GM12801 (cell line): ENCODE results near the gene HADH.

ENCODE experiments used
- TF ChIP-seq, protein P1 (sequence below): IDR thresholded peaks from one replicate; pipeline ENCODE4 v1.5.1; 2011; ENCODE audit warnings: control low read depth; ENCODE audit not compliant: insufficient read length; ENCODE audit errors: extremely low read depth

The HADH gene

DNA sequence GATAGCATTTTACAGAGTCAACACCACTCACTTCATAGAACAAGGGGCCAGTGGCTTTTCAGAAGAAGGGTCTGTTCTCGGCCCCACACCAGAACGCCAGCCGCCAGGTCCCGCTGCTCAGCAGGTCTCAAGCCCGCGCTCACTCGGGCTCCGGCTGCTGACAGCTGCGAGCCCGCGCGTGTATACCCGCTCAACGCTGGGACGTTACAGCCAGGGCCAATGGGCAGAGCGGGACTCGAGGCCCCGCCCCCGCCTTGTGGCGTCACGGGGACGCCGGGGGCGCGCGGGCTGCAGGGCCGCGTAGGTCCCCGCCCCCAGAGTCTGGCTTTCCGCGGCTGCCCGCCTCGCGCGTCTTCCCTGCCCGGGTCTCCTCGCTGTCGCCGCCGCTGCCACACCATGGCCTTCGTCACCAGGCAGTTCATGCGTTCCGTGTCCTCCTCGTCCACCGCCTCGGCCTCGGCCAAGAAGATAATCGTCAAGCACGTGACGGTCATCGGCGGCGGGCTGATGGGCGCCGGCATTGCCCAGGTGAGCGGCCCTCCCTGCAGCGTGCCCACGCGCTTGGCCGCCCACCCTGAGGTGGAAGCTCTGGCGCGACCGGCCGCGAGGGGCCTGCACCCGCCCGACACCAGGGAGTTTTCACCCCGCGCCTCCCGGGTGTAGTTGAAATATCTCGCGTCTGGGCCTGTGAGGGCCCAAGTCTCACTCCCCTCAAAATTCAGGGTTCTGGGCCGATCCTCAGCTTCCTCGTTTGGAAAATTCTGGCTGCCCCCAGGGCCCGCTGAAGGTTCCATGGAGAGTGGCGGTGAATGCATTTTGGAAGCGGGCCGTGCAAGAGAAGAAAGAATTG lies at the start of gene HADH:
TSS of gene HADH (plus strand) at position 353 of the 850 bp plus-strand sequence. CDS start at position 397, 44 bp downstream.
- TF ChIP-seq, protein P1, sequence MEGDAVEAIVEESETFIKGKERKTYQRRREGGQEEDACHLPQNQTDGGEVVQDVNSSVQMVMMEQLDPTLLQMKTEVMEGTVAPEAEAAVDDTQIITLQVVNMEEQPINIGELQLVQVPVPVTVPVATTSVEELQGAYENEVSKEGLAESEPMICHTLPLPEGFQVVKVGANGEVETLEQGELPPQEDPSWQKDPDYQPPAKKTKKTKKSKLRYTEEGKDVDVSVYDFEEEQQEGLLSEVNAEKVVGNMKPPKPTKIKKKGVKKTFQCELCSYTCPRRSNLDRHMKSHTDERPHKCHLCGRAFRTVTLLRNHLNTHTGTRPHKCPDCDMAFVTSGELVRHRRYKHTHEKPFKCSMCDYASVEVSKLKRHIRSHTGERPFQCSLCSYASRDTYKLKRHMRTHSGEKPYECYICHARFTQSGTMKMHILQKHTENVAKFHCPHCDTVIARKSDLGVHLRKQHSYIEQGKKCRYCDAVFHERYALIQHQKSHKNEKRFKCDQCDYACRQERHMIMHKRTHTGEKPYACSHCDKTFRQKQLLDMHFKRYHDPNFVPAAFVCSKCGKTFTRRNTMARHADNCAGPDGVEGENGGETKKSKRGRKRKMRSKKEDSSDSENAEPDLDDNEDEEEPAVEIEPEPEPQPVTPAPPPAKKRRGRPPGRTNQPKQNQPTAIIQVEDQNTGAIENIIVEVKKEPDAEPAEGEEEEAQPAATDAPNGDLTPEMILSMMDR: no peak

DNA sequence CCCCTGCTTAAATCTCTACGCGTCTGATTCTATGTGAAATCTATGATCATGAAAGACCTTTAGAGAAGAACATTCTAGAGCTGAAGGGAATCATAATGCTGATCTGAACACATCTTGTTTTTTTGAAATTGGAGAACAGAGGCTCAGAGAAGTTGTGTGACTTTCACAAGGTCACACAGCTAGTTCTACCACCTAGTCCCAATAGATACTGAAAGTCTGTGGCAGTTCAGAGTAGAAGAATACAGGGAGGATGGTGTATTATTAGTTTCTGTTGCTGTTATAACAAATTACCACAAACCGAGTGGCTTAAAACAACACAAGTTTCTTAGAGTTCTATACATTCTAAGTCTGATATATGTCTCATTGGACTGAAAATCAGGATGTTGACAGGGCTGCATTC lies 43.9 kb upstream of the HADH start:
- TF ChIP-seq, protein P1: no peak

DNA sequence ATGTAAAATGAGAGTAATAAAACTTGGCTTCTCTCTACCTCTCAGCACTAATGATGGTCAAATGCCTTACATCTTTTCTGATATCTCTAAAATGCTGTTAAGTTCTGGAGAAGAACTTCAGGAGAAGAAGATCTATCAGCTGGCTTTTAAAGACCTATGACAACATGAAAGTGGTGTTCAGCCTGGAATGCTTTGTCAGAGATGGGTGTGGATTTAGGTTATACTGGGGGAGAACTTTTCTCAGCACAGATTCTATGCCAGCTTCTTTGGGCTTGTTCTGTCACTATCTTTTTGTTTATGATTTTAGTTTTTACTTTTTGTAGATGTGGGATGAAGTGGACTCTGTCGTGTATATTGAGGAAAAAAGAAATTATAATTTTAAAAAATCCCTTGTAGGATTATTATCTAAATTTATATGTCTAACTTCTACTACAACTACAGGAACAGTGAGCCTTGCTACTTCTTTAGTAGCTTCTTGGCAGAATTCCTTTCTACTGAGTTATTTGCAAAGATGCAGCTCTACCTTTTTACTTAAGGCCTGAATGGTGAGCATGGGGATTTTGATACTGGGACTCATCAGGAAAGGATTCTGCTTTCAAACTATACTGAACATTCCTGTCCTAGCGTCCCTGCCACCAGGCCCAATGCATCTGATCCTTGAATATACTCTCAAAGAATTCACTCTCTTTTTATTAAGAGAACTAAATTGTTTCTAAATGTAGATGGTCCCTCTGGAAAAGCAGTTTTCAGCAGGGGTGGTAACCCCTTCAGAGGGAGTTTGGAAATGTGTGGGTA lies 38.7 kb upstream of the HADH start:
- TF ChIP-seq, protein P1: no peak

DNA sequence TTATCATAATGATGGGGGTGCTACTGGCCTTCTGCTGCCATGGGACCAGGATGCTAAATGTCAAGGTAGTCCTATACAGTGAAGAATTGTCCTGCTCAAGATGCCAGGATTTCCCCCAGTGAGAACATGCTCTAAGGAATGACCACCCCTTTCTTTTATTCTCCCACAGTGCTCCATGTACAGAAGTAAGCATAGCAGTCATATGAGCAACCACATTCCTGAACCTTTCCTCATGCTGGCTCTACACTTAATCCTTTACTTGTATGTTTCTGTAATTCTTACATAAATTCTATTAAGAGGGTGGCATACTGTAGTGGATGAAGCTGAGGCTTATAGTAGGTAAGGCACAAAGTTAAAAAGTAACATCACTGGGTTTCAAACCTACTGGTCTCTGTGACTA lies 38.1 kb upstream of the HADH start:
- TF ChIP-seq, protein P1: no peak

DNA sequence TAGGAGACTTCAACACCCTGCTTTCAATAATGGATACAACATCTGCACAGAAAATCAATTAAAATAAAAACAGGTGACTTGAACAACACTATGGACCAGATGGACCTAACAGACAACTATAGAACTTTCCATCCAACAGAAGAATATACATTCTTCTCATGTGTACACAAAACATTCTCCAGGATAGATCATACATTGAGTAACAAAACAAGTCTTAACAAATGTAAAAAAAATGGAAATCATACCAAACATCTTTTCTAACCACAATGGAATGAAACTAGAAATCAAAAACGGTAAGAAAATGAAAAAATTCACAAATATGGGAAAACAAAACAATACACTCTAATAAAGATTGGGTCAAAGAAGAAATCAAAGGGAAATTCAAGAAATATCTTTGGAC lies 33.7 kb upstream of the HADH start:
- TF ChIP-seq, protein P1: no peak

DNA sequence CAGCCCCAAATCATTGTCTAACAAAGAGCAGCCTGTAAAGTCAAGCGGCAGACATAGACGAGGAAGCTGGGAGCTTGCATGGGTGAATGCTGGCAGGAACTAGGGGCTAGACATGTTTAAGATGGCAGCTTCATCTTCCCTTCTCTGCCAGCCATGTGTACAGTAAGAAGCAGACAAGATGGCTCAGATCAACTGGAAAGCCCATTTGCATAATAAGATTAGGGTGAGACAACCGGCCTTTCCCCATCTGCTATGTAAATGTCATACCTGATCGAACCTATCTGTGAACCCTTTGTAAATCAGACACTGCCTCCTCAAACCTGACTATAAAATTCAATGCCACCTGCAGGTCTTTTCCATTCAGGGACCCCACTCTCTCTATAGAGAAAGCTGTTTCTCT lies 22.8 kb upstream of the HADH start:
- TF ChIP-seq, protein P1: no peak

DNA sequence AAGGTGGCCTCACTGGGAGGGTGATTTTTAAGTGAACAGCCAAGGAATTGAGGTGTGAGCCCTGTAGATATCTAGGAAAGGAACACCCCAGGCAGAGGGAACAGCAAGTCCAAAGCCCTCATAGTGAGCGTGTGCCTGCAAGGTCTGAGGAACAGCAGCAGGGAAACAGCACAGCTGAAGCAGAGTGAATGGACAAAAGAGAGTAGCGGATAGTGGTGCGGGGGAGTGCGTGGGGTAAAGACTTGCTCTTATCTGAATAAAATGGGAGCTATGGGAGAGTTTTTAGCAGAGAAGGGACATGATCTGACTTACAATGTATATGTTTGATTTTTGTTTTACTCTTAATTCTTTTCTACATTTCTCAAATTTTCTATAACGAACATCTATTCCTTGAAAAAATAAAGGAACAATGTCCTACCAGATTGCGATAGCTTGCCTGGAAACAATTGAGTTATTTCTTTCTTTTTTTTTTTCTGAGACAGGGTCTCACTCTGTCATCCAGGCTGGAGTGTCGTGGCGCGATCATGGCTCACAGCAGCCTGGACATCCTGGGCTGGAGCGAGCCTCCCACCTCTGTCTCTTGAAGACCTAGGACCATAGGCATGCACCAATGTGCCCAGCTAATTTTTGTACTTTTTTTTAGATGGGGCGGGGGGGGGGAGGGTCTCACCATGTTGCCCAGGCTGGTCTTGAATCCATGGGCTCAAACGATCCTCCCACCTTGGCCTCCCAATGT lies 19.5 kb upstream of the HADH start:
- TF ChIP-seq, protein P1: no peak
